SKM-1 treated with dmso at 0.1 percent for 144 hours (cell line): Measurements from ENCODE around the gene CHST8.

ENCODE experiments used
- DNase-seq: peaks from one replicate; lab custom pipeline; 2025; ENCODE audit not compliant: unreplicated experiment; lab: John Stamatoyannopoulos, UW

The CHST8 gene

GRCh38 chr19:33673258-33673875 lies 51.6 kb downstream of the CHST8 start:
- no peak for DNase-seq

GRCh38 chr19:33673996-33674625 lies 52.4 kb downstream of the CHST8 start:
- no peak for DNase-seq

- no peak for DNase-seq
These were observed 53.0 kb downstream of the CHST8 start for GRCh38 chr19:33674626-33675367.

GRCh38 chr19:33675501-33676124 lies 53.9 kb downstream of the CHST8 start:
- DNase-seq, result no peak

- no peak for DNase-seq
These were observed 55.4 kb downstream of the CHST8 start for GRCh38 chr19:33676999-33677665.

- no peak for DNase-seq
These were observed 56.1 kb downstream of the CHST8 start for GRCh38 chr19:33677745-33678426.

- no peak for DNase-seq
These were observed 57.2 kb downstream of the CHST8 start for GRCh38 chr19:33678796-33679585.

GRCh38 chr19:33679696-33680095 lies 57.9 kb downstream of the CHST8 start:
- DNase-seq, result no peak

GRCh38 chr19:33681081-33681680 lies 59.4 kb downstream of the CHST8 start:
- no peak for DNase-seq

GRCh38 chr19:33683881-33684537 lies 62.3 kb downstream of the CHST8 start:
- no peak for DNase-seq

GRCh38 chr19:33684538-33685232 lies 62.9 kb downstream of the CHST8 start:
- no peak for DNase-seq

- DNase-seq, result no peak
These were observed 63.8 kb downstream of the CHST8 start for GRCh38 chr19:33685541-33685940.

- no peak for DNase-seq
These were observed 64.5 kb downstream of the CHST8 start for GRCh38 chr19:33686262-33686661.

- no peak for DNase-seq
These were observed 65.1 kb downstream of the CHST8 start for GRCh38 chr19:33686687-33687480.

- DNase-seq, result no peak
These were observed 65.9 kb downstream of the CHST8 start for GRCh38 chr19:33687481-33688170.

- DNase-seq, result no peak
These were observed 66.6 kb downstream of the CHST8 start for GRCh38 chr19:33688171-33688992.
